Karpas-422 (cell line): ENCODE results near the gene TBX5. TPM values are rescaled to one million over a fixed set of nuclear protein-coding genes. Genes with fewer than 3 reads are reported as not detected.

Source experiments
- DNase-seq: peaks from one replicate; pipeline ENCODE4 v3.0.0-alpha.2; 2015
- H2AFZ ChIP-seq: fragments of 200-600 bp; sonication (generic); 2 replicates; pipeline ENCODE4 v1.6.1; 2014; ENCODE audit warnings: antibody characterized with exemption, low read length, mixed read lengths
- H3K27ac ChIP-seq: fragments of 200-600 bp; sonication (generic); 2 replicates; pipeline ENCODE4 v1.5.1; 2014; ENCODE audit warnings: mild to moderate bottlenecking, low read length, moderate library complexity
- H3K27me3 ChIP-seq: fragments of 200-600 bp; sonication (generic); 2 replicates; pipeline ENCODE4 v1.6.1; 2014; ENCODE audit warnings: low read length, mixed read lengths
- H3K36me3 ChIP-seq: fragments of 200-600 bp; sonication (generic); 2 replicates; pipeline ENCODE4 v1.6.1; 2014; ENCODE audit warnings: low read length, mixed read lengths; ENCODE audit not compliant: insufficient read depth
- H3K4me1 ChIP-seq: fragments of 200-600 bp; sonication (generic); 2 replicates; pipeline ENCODE4 v1.6.1; 2014; ENCODE audit warnings: mild to moderate bottlenecking, low read length, mixed read lengths
- H3K4me2 ChIP-seq: fragments of 200-600 bp; sonication (generic); 2 replicates; pipeline ENCODE4 v1.6.1; 2014; ENCODE audit warnings: low read length, low read depth, mild to moderate bottlenecking; ENCODE audit not compliant: poor library complexity, severe bottlenecking
- H3K4me3 ChIP-seq: fragments of 200-600 bp; sonication (generic); 2 replicates; pipeline ENCODE4 v1.5.1; 2014; ENCODE audit warnings: mild to moderate bottlenecking, antibody characterized with exemption, low read length, mixed read lengths
- H3K79me2 ChIP-seq: fragments of 200-600 bp; sonication (generic); 2 replicates; pipeline ENCODE4 v1.6.1; 2014; ENCODE audit warnings: mild to moderate bottlenecking, low read length, mixed read lengths
- H3K9ac ChIP-seq: fragments of 200-600 bp; sonication (generic); 2 replicates; pipeline ENCODE4 v1.6.0; 2014; ENCODE audit warnings: low read length
- H3K9me2 ChIP-seq: fragments of 200-600 bp; sonication (generic), shearing (Covaris generic); replicated peaks from 2 replicates; pipeline ENCODE4 v1.6.0; 2014; ENCODE audit warnings: mild to moderate bottlenecking, low read length, moderate library complexity; ENCODE audit not compliant: insufficient read depth
- H3K9me3 ChIP-seq: fragments of 300-700, 200-600 bp; sonication (generic); 2 replicates; pipeline ENCODE4 v1.6.1; 2014; ENCODE audit warnings: low read length, mixed read lengths
- H4K20me1 ChIP-seq: fragments of 200-600 bp; sonication (generic); 2 replicates; pipeline ENCODE4 v1.6.1; 2014; ENCODE audit warnings: mild to moderate bottlenecking, antibody characterized with exemption, low read length, low read depth; ENCODE audit not compliant: insufficient read depth
- total RNA-seq: library from RNA; depleted of rRNA; stranded (reverse); fragments of >200 nt; shearing (Covaris generic); gene quantifications from 2 replicates; pipeline ENCODE4 v1.2.3, GENCODE V29; 2014; ENCODE audit warnings: low replicate concordance

TBX5 gene
- total RNA-seq, 1 experiment from 2014 or later: not detected

DNA sequence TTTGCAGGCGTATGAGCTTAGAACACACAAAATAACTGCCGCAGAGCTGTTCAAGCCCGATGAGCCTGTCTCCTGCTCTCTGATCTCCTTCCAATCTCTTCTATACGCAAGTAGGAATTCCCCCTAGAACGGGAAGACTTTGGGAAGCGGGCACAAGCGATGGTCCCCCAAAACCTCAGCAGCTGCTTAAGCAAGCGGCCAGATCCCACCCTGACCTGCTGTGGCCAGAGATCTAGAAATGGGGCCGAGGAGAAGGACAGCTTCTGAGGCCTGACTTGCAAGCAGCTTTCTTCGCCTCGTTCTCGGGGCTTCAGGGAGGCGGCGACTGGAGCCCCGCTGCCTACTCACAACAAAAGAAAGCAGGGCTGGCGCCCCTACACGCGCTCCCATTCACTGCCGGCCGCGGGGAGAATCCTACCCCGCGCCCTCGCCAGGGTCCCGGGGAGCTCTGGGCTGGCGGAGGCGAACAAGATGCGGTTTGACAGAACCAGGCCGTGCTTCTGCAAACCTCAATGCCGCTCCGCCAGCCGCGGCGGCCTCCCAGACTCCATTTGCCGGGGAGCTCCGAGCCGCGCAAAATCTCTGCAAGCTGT lies 922 bp downstream of the TBX5 start:
- no peaks in the 10 kb centered on the region for H3K79me2 ChIP-seq
- no peak overlapping the region for H3K9ac ChIP-seq
- H3K4me1 ChIP-seq: no peaks in the 10 kb centered on the region
- no peak overlapping the region for H3K27ac ChIP-seq
- no peak for DNase-seq
- H3K36me3 ChIP-seq: no peaks in the 10 kb centered on the region
- no peak overlapping the region for H2AFZ ChIP-seq
- H3K27me3 ChIP-seq: no peaks in the 10 kb centered on the region
- H3K4me3 ChIP-seq: no peak overlapping the region
- no peaks in the 10 kb centered on the region for H3K9me2 ChIP-seq
- no peak overlapping the region for H3K4me2 ChIP-seq
- no peaks in the 10 kb centered on the region for H4K20me1 ChIP-seq
- H3K9me3 ChIP-seq: no peaks in the 10 kb centered on the region

DNA sequence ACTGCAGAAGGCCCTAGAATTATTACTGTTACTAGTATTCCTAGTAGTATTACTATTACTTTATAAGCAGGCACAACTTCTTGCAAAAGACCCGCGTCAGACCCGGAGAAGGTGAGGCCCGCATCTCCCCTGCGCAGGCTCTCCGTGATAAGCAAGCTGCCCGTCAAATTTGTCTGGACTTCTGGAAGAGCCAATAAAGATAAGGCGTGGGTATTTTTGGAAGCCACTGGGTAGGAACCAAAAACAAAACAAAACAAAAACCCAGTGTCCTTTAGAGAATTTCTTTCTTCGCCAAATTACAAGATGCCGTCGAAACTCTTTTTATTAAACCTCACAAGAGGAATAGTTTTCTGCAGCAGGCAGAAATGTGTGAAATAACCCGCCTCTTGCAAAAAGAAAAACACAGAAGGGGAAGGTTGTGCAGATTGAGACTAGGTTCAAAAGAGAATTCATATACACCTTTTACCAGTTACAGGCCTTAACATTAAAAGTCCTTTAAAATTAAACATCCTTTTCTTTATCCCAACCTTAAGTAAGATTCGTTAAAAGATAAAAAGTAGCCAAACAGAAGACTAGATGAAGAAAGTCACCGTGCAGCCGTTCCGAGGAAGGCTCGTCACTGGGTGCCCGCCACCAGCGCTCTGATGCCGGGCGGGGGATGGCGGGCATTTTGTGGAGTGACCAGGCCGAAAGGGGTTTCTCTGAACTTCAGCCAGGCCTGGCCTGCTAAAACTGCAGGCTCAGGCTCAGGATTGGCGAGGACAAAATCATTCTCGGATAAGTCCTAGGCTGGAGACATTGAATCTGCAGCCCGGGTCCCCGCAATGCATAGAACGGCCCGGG lies 1.6 kb downstream of the TBX5 start:
- H3K79me2 ChIP-seq: no peaks in the 10 kb centered on the region
- H3K4me3 ChIP-seq: no peak overlapping the region
- H4K20me1 ChIP-seq: no peaks in the 10 kb centered on the region
- H3K27ac ChIP-seq: no peak overlapping the region
- DNase-seq: no peak
- H3K36me3 ChIP-seq: no peaks in the 10 kb centered on the region
- H2AFZ ChIP-seq: no peak overlapping the region
- no peaks in the 10 kb centered on the region for H3K9me3 ChIP-seq
- no peak overlapping the region for H3K9ac ChIP-seq
- H3K9me2 ChIP-seq: no peaks in the 10 kb centered on the region
- H3K4me2 ChIP-seq: no peak overlapping the region
- H3K4me1 ChIP-seq: no peaks in the 10 kb centered on the region
- H3K27me3 ChIP-seq: no peaks in the 10 kb centered on the region

DNA sequence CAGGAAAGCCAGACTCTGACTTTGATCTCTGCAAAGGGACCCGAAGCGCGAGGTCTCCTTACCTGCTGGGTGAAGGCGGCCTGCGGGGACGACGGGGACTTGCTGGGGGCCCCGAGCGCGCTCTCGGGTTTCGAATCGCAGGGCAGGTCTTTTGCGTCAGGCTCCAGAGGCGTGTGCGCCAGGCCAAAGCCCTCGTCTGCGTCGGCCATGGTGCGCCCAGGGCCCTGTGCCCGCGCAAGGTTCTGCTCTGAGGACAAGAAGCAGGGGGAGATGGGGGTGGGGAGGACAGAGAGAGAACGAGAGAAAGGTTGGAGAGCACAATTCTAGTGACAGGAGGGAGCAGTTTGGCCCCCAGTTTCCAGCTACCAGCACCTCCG lies 2.3 kb downstream of the TBX5 start:
- no peak overlapping the region for H3K27ac ChIP-seq
- no peaks in the 10 kb centered on the region for H3K27me3 ChIP-seq
- no peak overlapping the region for H2AFZ ChIP-seq
- H3K4me1 ChIP-seq: no peaks in the 10 kb centered on the region
- H3K4me3 ChIP-seq: no peak overlapping the region
- H3K4me2 ChIP-seq: no peak overlapping the region
- no peaks in the 10 kb centered on the region for H3K36me3 ChIP-seq
- no peaks in the 10 kb centered on the region for H3K9me2 ChIP-seq
- no peak for DNase-seq
- no peaks in the 10 kb centered on the region for H4K20me1 ChIP-seq
- H3K9me3 ChIP-seq: no peaks in the 10 kb centered on the region
- H3K79me2 ChIP-seq: no peaks in the 10 kb centered on the region
- no peak overlapping the region for H3K9ac ChIP-seq

DNA sequence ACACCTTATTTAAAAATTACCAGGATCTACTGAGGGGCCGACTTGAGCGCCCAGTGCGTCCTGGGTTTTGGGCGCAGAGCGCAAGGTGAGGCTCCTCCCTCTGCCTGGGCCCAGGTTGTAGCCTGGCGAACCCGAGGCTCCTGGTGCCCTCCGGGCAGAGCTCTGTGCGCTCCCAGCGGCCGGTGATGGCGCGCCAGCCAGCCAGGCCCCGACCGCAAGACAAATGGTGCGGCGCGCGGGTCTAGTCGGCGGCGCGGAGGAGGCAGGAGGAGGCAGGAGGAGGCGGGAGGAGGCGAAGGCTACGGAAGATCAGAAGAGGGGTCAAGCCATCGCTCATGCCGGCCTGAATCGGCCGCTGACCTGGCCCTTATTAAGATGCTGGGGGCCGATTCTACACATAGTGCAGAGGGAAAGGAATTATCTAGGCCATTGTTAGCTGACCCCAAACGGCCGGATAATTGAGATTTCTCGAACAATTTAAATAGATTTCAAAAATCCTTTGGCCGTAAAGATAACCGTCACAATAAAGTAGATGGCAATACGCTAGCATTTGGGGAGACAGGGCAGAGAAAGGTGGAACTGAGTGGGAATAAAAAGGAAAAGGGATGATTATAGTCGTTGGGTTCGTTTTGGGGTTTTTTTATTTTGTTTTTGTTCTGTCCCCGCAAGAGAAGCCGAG lies 2.8 kb downstream of the TBX5 start:
- Histone ChIP-seq H3K9me2 (no peaks in the 10 kb centered on the region), H3K27ac (no peak overlapping the region), H3K79me2 (no peaks in the 10 kb centered on the region), H3K4me1 (no peaks in the 10 kb centered on the region), H3K4me2 (no peak overlapping the region), H3K27me3 (no peaks in the 10 kb centered on the region), H3K36me3 (no peaks in the 10 kb centered on the region), H3K9me3 (no peaks in the 10 kb centered on the region), H2AFZ (no peak overlapping the region), H3K4me3 (no peak overlapping the region), H4K20me1 (no peaks in the 10 kb centered on the region), H3K9ac (no peak overlapping the region)
- no peak for DNase-seq

DNA sequence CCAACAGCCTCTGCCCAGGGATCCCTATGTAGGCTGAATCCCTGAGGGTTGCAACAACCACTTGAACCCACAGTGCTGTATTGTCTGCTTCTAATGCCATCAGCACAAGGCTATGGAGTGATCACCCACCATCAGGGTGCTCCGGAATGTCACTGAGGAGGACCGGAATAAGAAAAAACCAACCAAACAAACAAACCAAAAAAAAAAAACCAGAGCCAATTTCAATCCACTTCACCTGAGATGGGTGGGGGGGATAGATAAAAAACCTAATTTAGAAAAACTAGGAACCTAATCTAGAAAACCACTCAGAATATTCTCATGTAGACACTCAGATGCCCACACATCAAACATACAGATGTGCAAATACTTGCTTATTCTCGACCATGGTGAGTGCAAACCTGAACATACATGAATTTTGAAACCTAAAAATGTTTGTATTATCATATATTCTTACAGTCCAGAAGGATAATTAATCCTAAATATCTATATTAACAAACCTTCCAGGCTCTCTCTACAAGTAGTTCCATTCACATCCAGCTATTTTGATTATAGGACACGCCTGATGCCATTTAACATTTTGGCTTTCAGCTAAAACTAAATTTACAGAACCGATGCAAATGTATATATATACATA lies 3.7 kb downstream of the TBX5 start:
- no peaks in the 10 kb centered on the region for H3K79me2 ChIP-seq
- H3K27me3 ChIP-seq: no peaks in the 10 kb centered on the region
- no peak overlapping the region for H2AFZ ChIP-seq
- no peaks in the 10 kb centered on the region for H3K4me1 ChIP-seq
- no peak overlapping the region for H3K9ac ChIP-seq
- no peak for DNase-seq
- H3K36me3 ChIP-seq: no peaks in the 10 kb centered on the region
- no peak overlapping the region for H3K4me3 ChIP-seq
- H4K20me1 ChIP-seq: no peaks in the 10 kb centered on the region
- no peaks in the 10 kb centered on the region for H3K9me3 ChIP-seq
- H3K4me2 ChIP-seq: no peak overlapping the region
- no peak overlapping the region for H3K27ac ChIP-seq
- no peaks in the 10 kb centered on the region for H3K9me2 ChIP-seq

DNA sequence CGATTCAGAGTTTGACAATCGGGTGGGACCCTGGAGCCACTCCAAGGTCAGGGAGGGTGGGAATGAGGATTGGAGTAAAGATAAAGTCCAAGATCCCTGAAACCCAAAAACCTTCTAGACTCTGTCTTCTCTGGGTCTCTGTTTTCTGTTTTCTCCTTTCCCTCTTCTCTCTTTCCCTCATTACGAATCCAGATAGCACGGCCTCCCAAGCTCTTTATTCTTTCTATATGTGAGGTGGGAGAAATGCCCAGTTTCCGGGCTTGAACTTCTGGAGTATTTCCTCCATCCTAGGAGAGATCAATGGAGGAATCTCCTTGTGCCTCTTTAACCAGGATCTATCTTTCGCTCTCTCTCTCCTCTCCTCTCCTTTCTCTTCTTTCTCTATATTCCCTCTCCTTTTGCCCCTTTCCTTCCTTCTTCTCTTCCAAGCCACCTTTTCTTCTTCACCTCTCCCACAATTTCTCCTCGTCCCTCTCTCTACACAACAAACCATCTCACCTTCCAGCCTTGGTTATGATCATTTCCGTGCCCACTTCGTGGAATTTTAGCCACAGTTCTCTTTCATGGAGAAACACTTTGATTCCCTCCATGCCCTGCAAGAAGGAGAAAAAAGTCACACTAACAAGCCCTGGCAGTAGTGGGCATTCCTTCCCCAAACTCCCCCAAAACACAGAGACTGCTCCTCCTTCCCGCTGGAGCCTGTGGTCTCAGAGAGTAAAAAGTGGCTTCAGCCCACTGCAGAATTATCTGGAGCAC lies 4.4 kb downstream of the TBX5 start:
- no peaks in the 10 kb centered on the region for H4K20me1 ChIP-seq
- H3K27me3 ChIP-seq: no peaks in the 10 kb centered on the region
- no peak overlapping the region for H3K4me2 ChIP-seq
- no peaks in the 10 kb centered on the region for H3K9me3 ChIP-seq
- no peak overlapping the region for H2AFZ ChIP-seq
- H3K36me3 ChIP-seq: no peaks in the 10 kb centered on the region
- H3K9me2 ChIP-seq: no peaks in the 10 kb centered on the region
- H3K27ac ChIP-seq: no peak overlapping the region
- no peaks in the 10 kb centered on the region for H3K79me2 ChIP-seq
- no peaks in the 10 kb centered on the region for H3K4me1 ChIP-seq
- no peak overlapping the region for H3K4me3 ChIP-seq
- DNase-seq: no peak
- no peak overlapping the region for H3K9ac ChIP-seq

DNA sequence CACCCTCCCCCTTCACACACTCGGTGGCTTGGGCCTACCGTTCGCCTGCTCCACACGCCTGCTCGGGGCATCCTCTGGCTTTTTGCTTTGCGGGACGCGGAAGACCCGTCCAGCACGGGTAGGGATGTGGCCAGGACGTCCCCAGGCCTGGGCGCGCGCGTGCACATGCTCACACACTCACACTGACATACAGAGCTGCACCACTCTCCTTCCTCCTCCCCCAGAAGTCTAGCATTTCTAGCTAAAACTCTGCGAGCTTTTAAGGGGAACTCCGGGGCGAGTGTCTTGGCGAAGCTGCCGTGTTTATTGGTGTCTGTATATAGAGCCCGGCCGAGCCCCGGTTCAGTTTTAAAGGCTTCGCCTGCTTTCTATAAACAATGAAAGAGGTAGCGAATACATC lies 5.0 kb downstream of the TBX5 start:
- Histone ChIP-seq H3K79me2 (no peaks in the 10 kb centered on the region), H3K4me2 (no peak overlapping the region), H3K36me3 (no peaks in the 10 kb centered on the region), H3K4me3 (no peak overlapping the region), H2AFZ (no peak overlapping the region), H3K9me2 (no peaks in the 10 kb centered on the region), H3K9ac (no peak overlapping the region), H3K27ac (no peak overlapping the region), H3K27me3 (no peaks in the 10 kb centered on the region), H3K4me1 (no peaks in the 10 kb centered on the region), H4K20me1 (no peaks in the 10 kb centered on the region), H3K9me3 (no peaks in the 10 kb centered on the region)
- no peak for DNase-seq
